Calu3 (cell line): ENCODE results near the gene LGI4. TPM values are rescaled to one million over a fixed set of nuclear protein-coding genes. Genes with fewer than 3 reads are reported as not detected.

ENCODE experiments used
- BruUV-seq: library from RNA; stranded (reverse); fragments of 400-500 nt; replicated peaks from 2 replicates; lab custom pipeline; 2021; lab: Mats Ljungman, UMichigan
- CTCF ChIA-PET: fragments of 300-600 bp; sonication (Branson Sonifier 250); formaldehyde crosslinking; loops from one replicate; lab custom pipeline; 2022; ENCODE audit warnings: antibody characterized with exemption; lab: Charles Lee
- DNase-seq: peaks from one replicate; pipeline ENCODE4 v3.0.0; 2022
- H3K27ac Mint-ChIP-seq: one replicate; pipeline ENCODE4 v1.8.0; 2022; ENCODE audit warnings: mixed read lengths; ENCODE audit not compliant: unreplicated experiment
- H3K27me3 Mint-ChIP-seq: one replicate; pipeline ENCODE4 v1.8.0; 2022; ENCODE audit warnings: mixed read lengths; ENCODE audit not compliant: unreplicated experiment
- H3K36me3 Mint-ChIP-seq: one replicate; pipeline ENCODE4 v1.8.0; 2022; ENCODE audit warnings: mild to moderate bottlenecking, moderate library complexity, mixed read lengths; ENCODE audit not compliant: insufficient read depth, unreplicated experiment
- H3K4me1 Mint-ChIP-seq: one replicate; pipeline ENCODE4 v1.8.0; 2022; ENCODE audit warnings: mild to moderate bottlenecking, low read depth, mixed read lengths; ENCODE audit not compliant: unreplicated experiment
- H3K4me3 Mint-ChIP-seq: one replicate; pipeline ENCODE4 v1.8.0; 2022; ENCODE audit warnings: mild to moderate bottlenecking, low read depth, moderate library complexity, mixed read lengths; ENCODE audit not compliant: unreplicated experiment
- H3K9me3 Mint-ChIP-seq: one replicate; pipeline ENCODE4 v1.8.0; 2022; ENCODE audit warnings: low read depth, mixed read lengths; ENCODE audit not compliant: unreplicated experiment
- CTCF ChIP-seq: fragments of 200-600 bp; IDR thresholded peaks from one replicate; pipeline ENCODE4 v1.8.0; 2022; ENCODE audit warnings: antibody characterized with exemption; ENCODE audit not compliant: unreplicated experiment
- intact Hi-C: fragments of 100-400 bp; cut with micrococcal nuclease; formaldehyde crosslinking; loops from one replicate; pipeline ENCODE4 v1.10.0; 2022; ENCODE audit not compliant: unreplicated experiment
- total RNA-seq: library from RNA; stranded (reverse); gene quantifications from 2 replicates; pipeline ENCODE4 v1.2.3, GENCODE V29; 2022

LGI4 gene
- total RNA-seq, 1 experiment from 2014 or later: 0.68 TPM

GRCh38 chr19:35125270-35125717 is 9.6 kb downstream of the LGI4 start:
- Mint-ChIP-seq H3K4me1 (peaks cover 56% of the 10 kb centered on the region), H3K9me3 (no peaks in the 10 kb centered on the region), H3K27ac (peak overlapping the region; percentile 27), H3K27me3 (no peaks in the 10 kb centered on the region), H3K4me3 (peak overlapping the region; percentile 2), H3K36me3 (peaks cover 30% of the 10 kb centered on the region)
- CTCF ChIA-PET: interaction anchor here (1.1 to 1.6 kb wide), 2 partner anchors 16 to 58 kb away, joined by 4 to 5 read pairs; no protein-coding TSS in a partner anchor
- no TSS peak for BruUV-seq
- no peak for DNase-seq
- TF ChIP-seq CTCF: no peak
- intact Hi-C loops: no loop called here

GRCh38 chr19:35124098-35125060 is 10.5 kb downstream of the LGI4 start:
- peak; percentile 96 for DNase-seq
- TF ChIP-seq CTCF: no peak
- H3K27me3 Mint-ChIP-seq: no peaks in the 10 kb centered on the region
- BruUV-seq: no TSS peak
- H3K36me3 Mint-ChIP-seq: peaks cover 35% of the 10 kb centered on the region
- H3K9me3 Mint-ChIP-seq: no peaks in the 10 kb centered on the region
- CTCF ChIA-PET: interaction anchor here (0.6 to 1.7 kb wide), 4 partner anchors 10 to 92 kb away, joined by 4 to 8 read pairs (median 6); no protein-coding TSS in a partner anchor
- intact Hi-C loops: no loop called here
- peak overlapping the region; percentile 79 for H3K27ac Mint-ChIP-seq
- H3K4me1 Mint-ChIP-seq: peaks cover 57% of the 10 kb centered on the region
- H3K4me3 Mint-ChIP-seq: peak overlapping the region; percentile 76

- Mint-ChIP-seq H3K4me3 (peak overlapping the region; percentile 76), H3K36me3 (peaks cover 35% of the 10 kb centered on the region), H3K4me1 (peaks cover 59% of the 10 kb centered on the region), H3K9me3 (no peaks in the 10 kb centered on the region), H3K27ac (peak overlapping the region; percentile 79), H3K27me3 (no peaks in the 10 kb centered on the region)
- DNase-seq: peak; percentile 56
- CTCF ChIA-PET: interaction anchor here (1.3 to 1.7 kb wide), 3 partner anchors 9 to 18 kb away, joined by 4 to 6 read pairs (median 5); no protein-coding TSS in a partner anchor
- no peak for TF ChIP-seq CTCF
- intact Hi-C loops: no loop called here
- BruUV-seq: no TSS peak
These were observed 11.3 kb downstream of the LGI4 start for GRCh38 chr19:35123573-35123972.

- Mint-ChIP-seq H3K36me3 (peaks cover 35% of the 10 kb centered on the region), H3K27ac (no peak overlapping the region), H3K27me3 (no peaks in the 10 kb centered on the region), H3K9me3 (no peaks in the 10 kb centered on the region), H3K4me1 (peaks cover 63% of the 10 kb centered on the region), H3K4me3 (no peak overlapping the region)
- CTCF ChIA-PET: interaction anchor here (1.3 to 1.7 kb wide), 2 partner anchors 8 to 11 kb away, joined by 4 to 6 read pairs; no protein-coding TSS in a partner anchor
- TF ChIP-seq CTCF: no peak
- DNase-seq: no peak
- intact Hi-C loops: no loop called here
- no TSS peak for BruUV-seq
These were observed 11.9 kb downstream of the LGI4 start for GRCh38 chr19:35122687-35123551.
